ENCODE measurements around the gene CCAR1. TPM values are rescaled to one million over a fixed set of nuclear protein-coding genes. Genes with fewer than 3 reads are reported as not detected.

CCAR1 gene
- total and polyA plus RNA-seq, 2 of the 13 experiments (the other 11 are each of a cell fraction or from before 2014, with no cell fraction given), result 74.5 to 81.6 TPM

GRCh38 chr10:68759967-68760366 is 38.9 kb downstream of the CCAR1 start (continued):
- TF ChIP-seq NR2F1 (CRISPR knock-in tag; IDR thresholded peaks at IDR 0.05) (no peak), GFI1 (CRISPR knock-in tag; IDR thresholded peaks at IDR 0.05; ENCODE audit: borderline replicate concordance) (no peak), KLF16 (CRISPR knock-in tag; IDR thresholded peaks at IDR 0.05) (0 out of 4 replicates have a peak, but pooled peaks of 1 of the 2 experiments have one; percentile 34), ZNF432 (CRISPR knock-in tag; IDR thresholded peaks at IDR 0.05; ENCODE audit: borderline replicate concordance) (no peak), ISL2 (CRISPR knock-in tag; IDR thresholded peaks at IDR 0.05) (no peak), KLF11 (CRISPR knock-in tag; IDR thresholded peaks at IDR 0.05) (no peak), CEBPG (CRISPR knock-in tag; IDR thresholded peaks at IDR 0.05) (no peak), ZFP36L2 (CRISPR knock-in tag; IDR thresholded peaks at IDR 0.05) (no peak), ZNF256 (CRISPR knock-in tag; conservative IDR thresholded peaks at IDR 0.05) (no peak), IRF2 (CRISPR knock-in tag; IDR thresholded peaks at IDR 0.05) (no peak), TAF1 (CRISPR knock-in tag; IDR thresholded peaks at IDR 0.05) (no peak), RAD21 (CRISPR knock-in tag; IDR thresholded peaks at IDR 0.05) (no peak), ZNF792 (CRISPR knock-in tag; IDR thresholded peaks at IDR 0.05) (no peak), ZNF543 (CRISPR knock-in tag; IDR thresholded peaks at IDR 0.05) (no peak), NFIC (IDR thresholded peaks at IDR 0.05; ENCODE audit: low read length) (no peak), ZNF563 (CRISPR knock-in tag; IDR thresholded peaks at IDR 0.05) (no peak), ZNF724P (CRISPR knock-in tag; IDR thresholded peaks at IDR 0.05; ENCODE audit: borderline replicate concordance) (no peak), ZNF770 (CRISPR knock-in tag; IDR thresholded peaks at IDR 0.05) (peak; percentile 55; the same call in 1 of the 2 replicates), SRY (CRISPR knock-in tag; IDR thresholded peaks at IDR 0.05) (no peak), TBX2 (CRISPR knock-in tag; IDR thresholded peaks at IDR 0.05; ENCODE audit: borderline replicate concordance) (peak; percentile 39; the same call in 1 of the 2 replicates)
- TF ChIP-seq, protein P1, sequence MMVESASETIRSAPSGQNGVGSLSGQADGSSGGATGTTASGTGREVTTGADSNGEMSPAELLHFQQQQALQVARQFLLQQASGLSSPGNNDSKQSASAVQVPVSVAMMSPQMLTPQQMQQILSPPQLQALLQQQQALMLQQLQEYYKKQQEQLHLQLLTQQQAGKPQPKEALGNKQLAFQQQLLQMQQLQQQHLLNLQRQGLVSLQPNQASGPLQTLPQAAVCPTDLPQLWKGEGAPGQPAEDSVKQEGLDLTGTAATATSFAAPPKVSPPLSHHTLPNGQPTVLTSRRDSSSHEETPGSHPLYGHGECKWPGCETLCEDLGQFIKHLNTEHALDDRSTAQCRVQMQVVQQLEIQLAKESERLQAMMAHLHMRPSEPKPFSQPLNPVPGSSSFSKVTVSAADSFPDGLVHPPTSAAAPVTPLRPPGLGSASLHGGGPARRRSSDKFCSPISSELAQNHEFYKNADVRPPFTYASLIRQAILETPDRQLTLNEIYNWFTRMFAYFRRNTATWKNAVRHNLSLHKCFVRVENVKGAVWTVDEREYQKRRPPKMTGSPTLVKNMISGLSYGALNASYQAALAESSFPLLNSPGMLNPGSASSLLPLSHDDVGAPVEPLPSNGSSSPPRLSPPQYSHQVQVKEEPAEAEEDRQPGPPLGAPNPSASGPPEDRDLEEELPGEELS (CRISPR knock-in tag; IDR thresholded peaks at IDR 0.05), result peak; percentile 49; the same call in 1 of the 2 replicates
- TF ChIP-seq, protein P2, sequence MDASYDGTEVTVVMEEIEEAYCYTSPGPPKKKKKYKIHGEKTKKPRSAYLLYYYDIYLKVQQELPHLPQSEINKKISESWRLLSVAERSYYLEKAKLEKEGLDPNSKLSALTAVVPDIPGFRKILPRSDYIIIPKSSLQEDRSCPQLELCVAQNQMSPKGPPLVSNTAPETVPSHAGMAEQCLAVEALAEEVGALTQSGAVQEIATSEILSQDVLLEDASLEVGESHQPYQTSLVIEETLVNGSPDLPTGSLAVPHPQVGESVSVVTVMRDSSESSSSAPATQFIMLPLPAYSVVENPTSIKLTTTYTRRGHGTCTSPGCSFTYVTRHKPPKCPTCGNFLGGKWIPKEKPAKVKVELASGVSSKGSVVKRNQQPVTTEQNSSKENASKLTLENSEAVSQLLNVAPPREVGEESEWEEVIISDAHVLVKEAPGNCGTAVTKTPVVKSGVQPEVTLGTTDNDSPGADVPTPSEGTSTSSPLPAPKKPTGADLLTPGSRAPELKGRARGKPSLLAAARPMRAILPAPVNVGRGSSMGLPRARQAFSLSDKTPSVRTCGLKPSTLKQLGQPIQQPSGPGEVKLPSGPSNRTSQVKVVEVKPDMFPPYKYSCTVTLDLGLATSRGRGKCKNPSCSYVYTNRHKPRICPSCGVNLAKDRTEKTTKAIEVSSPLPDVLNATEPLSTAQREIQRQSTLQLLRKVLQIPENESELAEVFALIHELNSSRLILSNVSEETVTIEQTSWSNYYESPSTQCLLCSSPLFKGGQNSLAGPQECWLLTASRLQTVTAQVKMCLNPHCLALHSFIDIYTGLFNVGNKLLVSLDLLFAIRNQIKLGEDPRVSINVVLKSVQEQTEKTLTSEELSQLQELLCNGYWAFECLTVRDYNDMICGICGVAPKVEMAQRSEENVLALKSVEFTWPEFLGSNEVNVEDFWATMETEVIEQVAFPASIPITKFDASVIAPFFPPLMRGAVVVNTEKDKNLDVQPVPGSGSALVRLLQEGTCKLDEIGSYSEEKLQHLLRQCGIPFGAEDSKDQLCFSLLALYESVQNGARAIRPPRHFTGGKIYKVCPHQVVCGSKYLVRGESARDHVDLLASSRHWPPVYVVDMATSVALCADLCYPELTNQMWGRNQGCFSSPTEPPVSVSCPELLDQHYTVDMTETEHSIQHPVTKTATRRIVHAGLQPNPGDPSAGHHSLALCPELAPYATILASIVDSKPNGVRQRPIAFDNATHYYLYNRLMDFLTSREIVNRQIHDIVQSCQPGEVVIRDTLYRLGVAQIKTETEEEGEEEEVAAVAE (CRISPR knock-in tag; IDR thresholded peaks at IDR 0.05; ENCODE audit: borderline replicate concordance), result peak; percentile 70; the same call in 1 of the 2 replicates
- TF ChIP-seq, protein P3, sequence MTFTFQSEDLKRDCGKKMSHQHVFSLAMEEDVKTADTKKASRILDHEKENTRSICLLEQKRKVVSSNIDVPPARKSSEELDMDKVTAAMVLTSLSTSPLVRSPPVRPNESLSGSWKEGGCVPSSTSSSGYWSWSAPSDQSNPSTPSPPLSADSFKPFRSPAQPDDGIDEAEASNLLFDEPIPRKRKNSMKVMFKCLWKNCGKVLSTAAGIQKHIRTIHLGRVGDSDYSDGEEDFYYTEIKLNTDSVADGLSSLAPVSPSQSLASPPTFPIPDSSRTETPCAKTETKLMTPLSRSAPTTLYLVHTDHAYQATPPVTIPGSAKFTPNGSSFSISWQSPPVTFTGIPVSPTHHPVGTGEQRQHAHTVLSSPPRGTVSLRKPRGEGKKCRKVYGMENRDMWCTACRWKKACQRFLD (CRISPR knock-in tag; IDR thresholded peaks at IDR 0.05; ENCODE audit: borderline replicate concordance), result no peak

Measured in HepG2 (cell line).